ENCODE results near the gene ETV2.
"Not testable (repeated sequence)": the region's sequence is repeated elsewhere in the genome, so short reads cannot be mapped to it uniquely, and the experiment has no call there.

Gene ETV2

GRCh38 chr19:35657904-35658700 is 16.6 kb downstream of the ETV2 start:
- DNase-seq (ENCODE audit: low read depth, low spot score): no peak

- DNase-seq (ENCODE audit: low read depth, low spot score): no peak
Observed at GRCh38 chr19:35661995-35662340, 20.4 kb downstream of the ETV2 start.

GRCh38 chr19:35663981-35664380 is 22.4 kb downstream of the ETV2 start:
- no peak for DNase-seq (ENCODE audit: low read depth, low spot score)

- no peak for DNase-seq (ENCODE audit: low read depth, low spot score)
Observed at GRCh38 chr19:35665157-35665556, 23.6 kb downstream of the ETV2 start.

GRCh38 chr19:35665604-35666003 is 24.1 kb downstream of the ETV2 start:
- no peak for DNase-seq (ENCODE audit: low read depth, low spot score)

GRCh38 chr19:35666251-35666913 is 24.8 kb downstream of the ETV2 start, which contains the start of gene UPK1A:
Gene UPK1A, plus strand, starts transcription at chr19:35666517. Its CDS starts 296 bp downstream, at chr19:35666813.
- DNase-seq (ENCODE audit: low read depth, low spot score): no peak

GRCh38 chr19:35669566-35669965 is 28.0 kb downstream of the ETV2 start:
- DNase-seq (ENCODE audit: low read depth, low spot score): no peak

GRCh38 chr19:35669974-35670373 is 28.4 kb downstream of the ETV2 start:
- no peak for DNase-seq (ENCODE audit: low read depth, low spot score)

GRCh38 chr19:35670686-35671085 is 29.1 kb downstream of the ETV2 start:
- DNase-seq (ENCODE audit: low read depth, low spot score): no peak

- no peak for DNase-seq (ENCODE audit: low read depth, low spot score)
Observed at GRCh38 chr19:35671818-35672217, 30.3 kb downstream of the ETV2 start.

GRCh38 chr19:35673121-35673804 is 31.7 kb downstream of the ETV2 start:
- DNase-seq (ENCODE audit: low read depth, low spot score): no peak

GRCh38 chr19:35675589-35676140 is 34.1 kb downstream of the ETV2 start:
- no peak for DNase-seq (ENCODE audit: low read depth, low spot score)

- DNase-seq (ENCODE audit: low read depth, low spot score): no peak
Observed at GRCh38 chr19:35689836-35690235, 48.3 kb downstream of the ETV2 start.

GRCh38 chr19:35691106-35691505 is 49.6 kb downstream of the ETV2 start:
- DNase-seq (ENCODE audit: low read depth, low spot score): not testable (repeated sequence)

- no peak for DNase-seq (ENCODE audit: low read depth, low spot score)
Observed at GRCh38 chr19:35692010-35692409, 50.5 kb downstream of the ETV2 start.

GRCh38 chr19:35693422-35693821 is 51.9 kb downstream of the ETV2 start:
- DNase-seq (ENCODE audit: low read depth, low spot score): no peak

GRCh38 chr19:35693835-35694599 is 52.5 kb downstream of the ETV2 start:
- DNase-seq (ENCODE audit: low read depth, low spot score): peak; percentile 84
